Endodermal cell (in vitro differentiated cells): Measurements from ENCODE around the gene SETMAR. TPM values are rescaled to one million over a fixed set of nuclear protein-coding genes. Genes with fewer than 3 reads are reported as not detected.

Experiments
- DNase-seq: peaks from one replicate; pipeline ENCODE4 v3.0.0-alpha.2; 2017
- H3K27ac ChIP-seq: 2 replicates; pipeline ENCODE4 v1.5.1; 2013; ENCODE audit warnings: mild to moderate bottlenecking, low read depth, low read length, moderate library complexity
- H3K27me3 ChIP-seq: 2 replicates; pipeline ENCODE4 v1.6.1; 2013; ENCODE audit warnings: mild to moderate bottlenecking, low read length, moderate library complexity; ENCODE audit not compliant: insufficient read depth, control insufficient read depth, poor library complexity, severe bottlenecking
- H3K36me3 ChIP-seq: 2 replicates; pipeline ENCODE4 v1.7.0; 2013; ENCODE audit warnings: mild to moderate bottlenecking, low read length, moderate library complexity; ENCODE audit not compliant: control insufficient read depth, insufficient read depth
- H3K4me1 ChIP-seq: one replicate; pipeline ENCODE4 v1.7.0; 2013; ENCODE audit warnings: low read length; ENCODE audit not compliant: control insufficient read depth, insufficient read depth
- H3K4me3 ChIP-seq: 2 replicates; pipeline ENCODE4 v1.5.1; 2013; ENCODE audit warnings: mild to moderate bottlenecking, low read length, moderate library complexity
- H3K9ac ChIP-seq: 2 replicates; pipeline ENCODE4 v1.6.1; 2013; ENCODE audit warnings: mild to moderate bottlenecking, low read length, moderate library complexity; ENCODE audit not compliant: poor library complexity, severe bottlenecking; ENCODE audit errors: extremely low read depth
- H3K9me3 ChIP-seq: 2 replicates; pipeline ENCODE4 v1.6.1; 2013; ENCODE audit warnings: mild to moderate bottlenecking, low read length, moderate library complexity; ENCODE audit not compliant: control insufficient read depth
- H3K27ac Mint-ChIP-seq: 2 replicates; pipeline ENCODE4 v1.8.0; 2020; ENCODE audit warnings: mixed read lengths
- H3K27me3 Mint-ChIP-seq: 2 replicates; pipeline ENCODE4 v1.8.0; 2021; ENCODE audit warnings: mild to moderate bottlenecking, mixed read lengths; ENCODE audit not compliant: insufficient read depth
- H3K36me3 Mint-ChIP-seq: 2 replicates; pipeline ENCODE4 v1.8.0; 2020; ENCODE audit warnings: low read depth, mixed read lengths
- H3K4me1 Mint-ChIP-seq: 2 replicates; pipeline ENCODE4 v1.8.0; 2020; ENCODE audit warnings: mixed read lengths
- H3K4me3 Mint-ChIP-seq: 2 replicates; pipeline ENCODE4 v1.8.0; 2020; ENCODE audit warnings: mild to moderate bottlenecking, moderate library complexity, mixed read lengths
- H3K9me3 Mint-ChIP-seq: 2 replicates; pipeline ENCODE4 v1.8.0; 2020; ENCODE audit warnings: mild to moderate bottlenecking, mixed read lengths
- CTCF ChIP-seq: fragments of 200-600 bp; sonication (generic); conservative IDR thresholded peaks from 2 replicates; pipeline ENCODE4 v1.5.0; 2021; ENCODE audit warnings: antibody characterized with exemption, mild to moderate bottlenecking
- WGBS, 2 experiments: methylation state at CpG; one replicate each; pipeline versions ENCODE4 v1.1.5 to v1.1.7; 2013; ENCODE audit warnings: missing lambda C conversion rate in 2 of 2, mixed read lengths in 1 of 2; ENCODE audit not compliant: insufficient coverage in 1 of 2, insufficient read length in 1 of 2; 5-methylcytosine and 5-hydroxymethylcytosine counted together
- long read RNA-seq, 4 experiments: library from polyadenylated mRNA in 2 of 4; library from RNA in 1 of 4; library from capped mRNA in 1 of 4; stranded (forward) in 3 of 4; unstranded in 1 of 4; transcript quantifications; one replicate each; pipeline ENCODE4 v2.0.0, GENCODE V29; 2020 to 2021; ENCODE audit warnings: inconsistent platforms in 1 of 4
- polyA plus RNA-seq, 2 experiments: library from polyadenylated mRNA; stranded (reverse); fragments of 50-300 nt; gene quantifications; one replicate each; pipeline ENCODE4 v1.2.3, GENCODE V29; 2013
- total RNA-seq, 2 donors: library from RNA; stranded (reverse); fragmentation: NEBNext Ultra II Directional in 1 of 2; extraction: Animal tissue kit (Norgen Biotek cat#: 25700) in 1 of 2; gene quantifications; 2 replicates in 1 of 2; 3 replicates in 1 of 2; pipeline ENCODE4 v1.2.1, GENCODE V29; 2021

The SETMAR gene
- total RNA-seq: 10 to 100 TPM; 18.8 to 20.9 TPM
- polyA plus RNA-seq (2013, experiment 1 of 2): 31.0 TPM
- 29.1 TPM for polyA plus RNA-seq (2013, experiment 2 of 2)
- long read RNA-seq, experiment 1, transcript SETMAR-201 (3 exons, 2,443 nt): major isoform, 6 of 14 reads
- long read RNA-seq, experiment 1, partial matches to known transcripts: 3 of 14 reads
- long read RNA-seq, experiment 1, other reads (novel, unspliced or antisense): 3 of 14 reads
- long read RNA-seq, experiment 2, partial matches to known transcripts: 1 of 6 reads
- long read RNA-seq, experiment 2, other reads (novel, unspliced or antisense): 1 of 6 reads
- long read RNA-seq, experiment 3, transcript SETMAR-204 (3 exons, 1,359 nt): minor isoform, 8 of 49 reads
- long read RNA-seq, experiment 3, transcript SETMAR-201 (3 exons, 2,443 nt): major isoform, 18 of 49 reads
- long read RNA-seq, experiment 3, partial matches to known transcripts: 3 of 49 reads
- long read RNA-seq, experiment 3, other reads (novel, unspliced or antisense): 16 of 49 reads
- long read RNA-seq, experiment 4, transcript SETMAR-204 (3 exons, 1,359 nt): major isoform, 7 of 31 reads
- long read RNA-seq, experiment 4, transcript SETMAR-201 (3 exons, 2,443 nt): major isoform, 7 of 31 reads
- long read RNA-seq, experiment 4, partial matches to known transcripts: 0 of 31 reads
- long read RNA-seq, experiment 4, other reads (novel, unspliced or antisense): 16 of 31 reads

DNA sequence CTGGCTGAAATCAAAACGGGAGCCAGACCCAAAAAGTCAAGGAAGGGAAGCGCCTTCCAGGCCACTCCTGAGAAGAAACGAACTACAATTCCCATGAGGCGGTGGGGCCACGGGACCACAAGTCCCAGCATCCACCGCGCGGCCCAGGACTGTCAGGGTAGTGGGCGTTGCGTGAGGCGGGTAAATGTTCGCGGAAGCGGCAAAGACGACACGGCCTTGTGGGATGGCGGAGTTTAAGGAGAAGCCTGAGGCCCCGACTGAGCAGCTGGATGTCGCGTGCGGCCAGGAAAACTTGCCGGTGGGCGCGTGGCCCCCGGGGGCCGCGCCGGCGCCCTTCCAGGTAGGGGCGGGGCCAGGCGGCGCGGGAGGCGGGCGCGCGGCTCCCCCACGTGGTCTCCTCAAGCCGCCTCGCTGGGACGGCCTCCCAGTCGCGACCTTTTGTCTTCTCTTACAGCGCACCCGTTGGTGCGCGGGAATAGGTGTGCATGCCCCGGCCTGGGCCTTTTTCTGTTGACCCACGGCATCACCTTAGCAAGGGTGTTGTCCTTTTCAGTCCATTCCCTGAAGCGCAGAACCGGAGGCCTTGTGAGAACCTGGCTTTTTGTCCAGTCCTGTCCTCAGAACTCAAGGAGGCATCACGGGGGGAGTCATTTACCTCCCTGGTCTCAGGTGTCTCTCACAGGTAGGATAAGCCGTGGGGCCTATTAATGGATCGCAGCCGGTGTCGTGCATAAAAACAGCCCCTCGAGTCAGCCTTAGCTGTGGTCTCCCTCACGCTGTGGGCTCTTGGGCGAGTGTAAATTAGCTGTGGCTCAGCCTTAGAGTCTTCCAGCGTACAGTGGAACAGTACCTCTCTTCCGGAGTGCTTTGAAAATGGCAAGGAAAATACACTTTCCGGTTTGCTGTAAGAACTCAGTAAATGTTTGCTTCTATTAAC lies at the start of gene SETMAR:
Gene SETMAR, plus strand, starts transcription at position 183 of the 937 bp plus-strand sequence. Its CDS starts 2 bp downstream, at position 185.
- Histone ChIP-seq H3K27ac (peak within 1 kb of the TSS; percentile 84), H3K4me3 (peak within 1 kb of the TSS; percentile 80), H3K36me3 (peaks cover 11% of the 10 kb centered on the region), H3K4me1 (no peaks in the 10 kb centered on the region), H3K9me3 (no peaks in the 10 kb centered on the region), H3K9ac (peak within 1 kb of the TSS; percentile 62), H3K27me3 (no peaks in the 10 kb centered on the region)
- Mint-ChIP-seq H3K27me3 (no peaks in the 10 kb centered on the region), H3K9me3 (no peaks in the 10 kb centered on the region), H3K4me1 (peaks cover 22% of the 10 kb centered on the region), H3K36me3 (peaks cover 12% of the 10 kb centered on the region), H3K4me3 (peak within 1 kb of the TSS; percentile 77), H3K27ac (peak within 1 kb of the TSS; percentile 97)
- TF ChIP-seq CTCF: no peak
- DNase-seq: peak; percentile 97
- 7 to 17% methylated on average over 27 to 62 of the region's 62 CpGs for WGBS, 2 experiments

- Histone ChIP-seq H3K9me3 (peaks cover 6% of the 10 kb centered on the region), H3K4me3 (no peak overlapping the region), H3K9ac (no peak overlapping the region), H3K27me3 (no peaks in the 10 kb centered on the region), H3K36me3 (no peaks in the 10 kb centered on the region), H3K4me1 (no peaks in the 10 kb centered on the region), H3K27ac (no peak overlapping the region)
- no peak overlapping the region for H3K4me3 Mint-ChIP-seq
- no peak overlapping the region for H3K27ac Mint-ChIP-seq
- no peaks in the 10 kb centered on the region for H3K27me3 Mint-ChIP-seq
- no peaks in the 10 kb centered on the region for H3K9me3 Mint-ChIP-seq
- WGBS, 2 experiments: 92 to 95% methylated on average over 6 of the region's 6 CpGs
- no peaks in the 10 kb centered on the region for H3K4me1 Mint-ChIP-seq
- no peak for DNase-seq
- no peaks in the 10 kb centered on the region for H3K36me3 Mint-ChIP-seq
- TF ChIP-seq CTCF: no peak
Observed at GRCh38 chr3:4261406-4261805, 41.8 kb upstream of the SETMAR start.

- Mint-ChIP-seq H3K27ac (no peak overlapping the region), H3K36me3 (no peaks in the 10 kb centered on the region), H3K27me3 (no peaks in the 10 kb centered on the region), H3K9me3 (peaks cover 2% of the 10 kb centered on the region), H3K4me3 (no peak overlapping the region), H3K4me1 (no peaks in the 10 kb centered on the region)
- Histone ChIP-seq H3K9ac (no peak overlapping the region), H3K4me3 (no peak overlapping the region), H3K4me1 (no peaks in the 10 kb centered on the region), H3K9me3 (peaks cover 6% of the 10 kb centered on the region), H3K27ac (no peak overlapping the region), H3K36me3 (no peaks in the 10 kb centered on the region), H3K27me3 (no peaks in the 10 kb centered on the region)
- WGBS, 2 experiments: 86 to 90% methylated on average over 3 to 6 of the region's 6 CpGs
- DNase-seq: no peak
- TF ChIP-seq CTCF: no peak
Observed at GRCh38 chr3:4264040-4264439, 39.1 kb upstream of the SETMAR start.
